Ectodermal cell (in vitro differentiated cells): ENCODE data around the gene TTLL5.

Source experiments
- H3K27ac ChIP-seq: 2 replicates; pipeline ENCODE4 v1.7.0; 2013; ENCODE audit warnings: mild to moderate bottlenecking, low read depth, low read length; ENCODE audit not compliant: insufficient read depth, poor library complexity, severe bottlenecking
- H3K27me3 ChIP-seq: 2 replicates; pipeline ENCODE4 v1.7.0; 2013; ENCODE audit warnings: mild to moderate bottlenecking, low read length; ENCODE audit not compliant: insufficient read depth, control insufficient read depth, poor library complexity, severe bottlenecking
- H3K36me3 ChIP-seq: one replicate; pipeline ENCODE4 v1.7.0; 2013; ENCODE audit warnings: low read length; ENCODE audit not compliant: control insufficient read depth, insufficient read depth
- H3K4me1 ChIP-seq: one replicate; pipeline ENCODE4 v1.7.0; 2013; ENCODE audit warnings: low read length; ENCODE audit not compliant: control insufficient read depth, insufficient read depth
- H3K4me3 ChIP-seq: 2 replicates; pipeline ENCODE4 v1.7.0; 2013; ENCODE audit warnings: low read depth, low read length, control low read depth; ENCODE audit not compliant: insufficient read depth
- H3K9me3 ChIP-seq: 2 replicates; pipeline ENCODE4 v1.7.0; 2013; ENCODE audit warnings: mild to moderate bottlenecking, low read length, moderate library complexity; ENCODE audit not compliant: control insufficient read depth
- WGBS, 2 experiments: methylation state at CpG; one replicate each; pipeline ENCODE4 v1.1.7; 2013; ENCODE audit warnings: missing lambda C conversion rate in 2 of 2; 5-methylcytosine and 5-hydroxymethylcytosine counted together

TTLL5 gene

DNA sequence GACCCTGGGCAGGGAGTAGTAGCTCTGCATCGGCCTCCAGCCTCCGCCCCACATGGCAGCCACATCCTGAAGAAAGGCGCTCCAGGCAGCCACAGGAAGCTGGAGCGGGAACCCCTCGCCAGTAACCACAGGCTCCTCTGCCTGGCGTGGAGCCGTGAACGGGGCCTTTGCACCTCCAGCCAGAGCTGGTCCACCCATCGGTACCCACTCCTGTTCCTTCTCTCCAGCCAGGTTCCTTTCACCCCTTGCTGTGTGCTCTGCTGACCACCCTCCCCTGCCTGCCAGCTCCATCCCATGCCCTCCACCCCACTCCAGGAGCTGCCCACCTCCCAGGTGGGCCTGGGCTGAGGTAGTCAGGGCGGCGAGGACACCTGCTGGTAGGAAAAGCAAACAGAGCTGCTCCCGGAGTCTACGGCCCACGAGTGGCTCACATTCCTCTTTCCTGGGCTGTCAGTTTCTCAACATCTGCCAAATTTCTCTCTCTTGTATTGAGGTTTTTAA lies 318.1 kb downstream of the TTLL5 start:
- H3K27me3 ChIP-seq = peaks cover 39% of the 10 kb centered on the region
- H3K9me3 ChIP-seq = no peaks in the 10 kb centered on the region
- 77 to 80% methylated on average over 14 of the region's 14 CpGs for WGBS, 2 experiments
- no peak overlapping the region for H3K4me3 ChIP-seq
- H3K4me1 ChIP-seq = peaks cover 9% of the 10 kb centered on the region
- H3K36me3 ChIP-seq = no peaks in the 10 kb centered on the region
- no peak overlapping the region for H3K27ac ChIP-seq

GRCh38 chr14:75979648-75980565 lies 318.9 kb downstream of the TTLL5 start:
- H3K4me1 ChIP-seq = peaks cover 9% of the 10 kb centered on the region
- peaks cover 46% of the 10 kb centered on the region for H3K27me3 ChIP-seq
- no peaks in the 10 kb centered on the region for H3K36me3 ChIP-seq
- H3K4me3 ChIP-seq = no peak overlapping the region
- H3K27ac ChIP-seq = no peak overlapping the region
- no peaks in the 10 kb centered on the region for H3K9me3 ChIP-seq
- 88 to 90% methylated on average over 27 of the region's 27 CpGs for WGBS, 2 experiments

DNA sequence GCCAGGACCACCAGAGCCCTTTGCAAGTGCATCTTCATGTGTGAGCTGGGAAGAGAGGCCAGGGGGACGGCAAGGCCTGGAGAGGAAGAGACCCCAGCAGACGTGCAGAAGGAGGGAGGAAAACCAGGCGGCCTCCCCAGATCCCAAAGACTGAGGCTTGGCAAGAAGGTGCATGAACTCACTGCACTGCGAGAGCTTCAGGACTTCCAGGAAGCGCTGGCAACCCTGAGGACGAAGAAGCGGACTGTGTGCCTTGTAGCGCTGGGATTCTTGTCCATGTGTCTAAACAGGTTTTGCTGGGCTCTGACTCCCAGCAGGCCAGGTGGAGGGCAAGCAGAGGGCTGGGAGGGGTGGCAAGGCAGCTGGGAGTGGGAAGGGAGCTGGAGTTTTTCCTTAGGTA lies 319.8 kb downstream of the TTLL5 start:
- H3K27ac ChIP-seq = no peak overlapping the region
- H3K36me3 ChIP-seq = no peaks in the 10 kb centered on the region
- peaks cover 9% of the 10 kb centered on the region for H3K4me1 ChIP-seq
- H3K27me3 ChIP-seq = peaks cover 50% of the 10 kb centered on the region
- H3K9me3 ChIP-seq = no peaks in the 10 kb centered on the region
- H3K4me3 ChIP-seq = no peak overlapping the region
- 86 to 87% methylated on average over 8 of the region's 8 CpGs for WGBS, 2 experiments

- Histone ChIP-seq H3K27ac (no peak within 1 kb of the TSS), H3K27me3 (peaks cover 50% of the 10 kb centered on the region), H3K4me1 (peaks cover 14% of the 10 kb centered on the region), H3K36me3 (no peaks in the 10 kb centered on the region), H3K4me3 (peak within 1 kb of the TSS; percentile 73), H3K9me3 (no peaks in the 10 kb centered on the region)
- WGBS, 2 experiments = 1 to 2% methylated on average over 24 to 26 of the region's 26 CpGs
These were observed 320.6 kb downstream of the TTLL5 start, which contains the start of gene TGFB3 for GRCh38 chr14:75981426-75982265. TSS of gene TGFB3 (minus strand) at chr14:75981995. CDS start at chr14:75980893, 1,102 bp downstream.

DNA sequence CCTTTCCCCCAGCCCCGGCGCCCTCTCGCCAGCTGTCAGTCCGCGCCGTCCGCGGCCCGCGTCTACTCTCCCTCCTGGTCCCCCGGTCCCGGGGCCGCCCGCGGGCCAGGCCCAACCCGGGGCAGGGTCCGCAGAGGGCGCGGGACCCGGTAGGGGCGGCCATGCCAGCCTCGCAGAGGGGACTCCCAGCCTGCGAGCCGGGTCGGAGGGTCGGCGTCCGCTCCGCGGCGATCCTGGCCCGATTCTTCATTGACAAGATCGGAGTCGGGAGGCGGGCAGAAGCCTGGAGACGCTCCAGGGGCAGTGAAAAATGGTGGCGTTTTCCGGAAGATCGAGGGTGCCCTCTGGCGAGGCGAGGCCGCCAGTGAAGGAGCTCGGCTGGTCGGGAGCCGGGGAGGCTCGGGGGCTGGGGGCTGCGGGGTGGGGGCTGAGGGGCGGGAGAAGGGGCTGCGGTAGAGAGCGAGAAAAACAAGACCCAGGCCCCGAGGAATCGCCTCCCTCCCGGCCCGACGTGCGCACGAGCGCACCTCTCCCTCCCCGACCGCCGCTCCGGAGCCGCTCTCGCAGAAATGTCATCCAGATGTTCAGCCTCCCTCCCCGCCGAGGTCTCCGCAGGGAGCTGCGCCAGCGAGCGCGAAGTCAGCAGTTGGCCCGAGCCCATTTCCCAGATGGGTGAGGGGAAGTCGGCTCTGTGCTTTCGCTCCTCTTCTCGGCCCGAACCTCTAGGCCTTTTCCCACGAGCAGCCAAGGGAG lies 321.4 kb downstream of the TTLL5 start:
- WGBS, 2 experiments = 1% methylated on average over 77 of the region's 77 CpGs
- Histone ChIP-seq H3K27ac (no peak overlapping the region), H3K27me3 (peaks cover 50% of the 10 kb centered on the region), H3K4me1 (peaks cover 15% of the 10 kb centered on the region), H3K36me3 (no peaks in the 10 kb centered on the region), H3K9me3 (no peaks in the 10 kb centered on the region), H3K4me3 (peak overlapping the region; percentile 73)

DNA sequence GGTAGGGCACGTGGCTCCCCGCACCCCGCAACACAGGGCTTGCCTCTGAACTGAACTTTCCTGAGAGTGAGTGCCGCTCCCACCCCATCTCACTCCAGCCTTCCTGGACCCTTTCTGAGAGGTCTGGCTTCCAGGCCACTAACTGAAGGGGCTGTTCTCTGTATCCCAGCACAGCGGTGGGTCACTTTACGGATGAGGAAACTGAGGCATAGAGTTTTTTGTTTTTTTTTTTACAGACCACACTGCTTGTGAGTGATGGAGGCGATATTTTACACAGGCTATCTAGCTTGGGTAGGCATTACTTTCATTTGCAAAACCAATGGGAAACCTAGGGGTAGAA lies 321.9 kb downstream of the TTLL5 start:
- Histone ChIP-seq H3K9me3 (no peaks in the 10 kb centered on the region), H3K36me3 (no peaks in the 10 kb centered on the region), H3K27ac (no peak overlapping the region), H3K4me1 (peaks cover 15% of the 10 kb centered on the region), H3K4me3 (peak overlapping the region; percentile 43), H3K27me3 (peaks cover 50% of the 10 kb centered on the region)
- WGBS, 2 experiments = 30% methylated on average over 7 of the region's 7 CpGs

GRCh38 chr14:75984674-75985073 lies 323.6 kb downstream of the TTLL5 start:
- Histone ChIP-seq H3K4me3 (no peak overlapping the region), H3K27ac (no peak overlapping the region), H3K36me3 (no peaks in the 10 kb centered on the region), H3K9me3 (no peaks in the 10 kb centered on the region), H3K4me1 (peaks cover 15% of the 10 kb centered on the region), H3K27me3 (peaks cover 50% of the 10 kb centered on the region)
- WGBS, 2 experiments = 92 to 95% methylated on average over 2 of the region's 2 CpGs

DNA sequence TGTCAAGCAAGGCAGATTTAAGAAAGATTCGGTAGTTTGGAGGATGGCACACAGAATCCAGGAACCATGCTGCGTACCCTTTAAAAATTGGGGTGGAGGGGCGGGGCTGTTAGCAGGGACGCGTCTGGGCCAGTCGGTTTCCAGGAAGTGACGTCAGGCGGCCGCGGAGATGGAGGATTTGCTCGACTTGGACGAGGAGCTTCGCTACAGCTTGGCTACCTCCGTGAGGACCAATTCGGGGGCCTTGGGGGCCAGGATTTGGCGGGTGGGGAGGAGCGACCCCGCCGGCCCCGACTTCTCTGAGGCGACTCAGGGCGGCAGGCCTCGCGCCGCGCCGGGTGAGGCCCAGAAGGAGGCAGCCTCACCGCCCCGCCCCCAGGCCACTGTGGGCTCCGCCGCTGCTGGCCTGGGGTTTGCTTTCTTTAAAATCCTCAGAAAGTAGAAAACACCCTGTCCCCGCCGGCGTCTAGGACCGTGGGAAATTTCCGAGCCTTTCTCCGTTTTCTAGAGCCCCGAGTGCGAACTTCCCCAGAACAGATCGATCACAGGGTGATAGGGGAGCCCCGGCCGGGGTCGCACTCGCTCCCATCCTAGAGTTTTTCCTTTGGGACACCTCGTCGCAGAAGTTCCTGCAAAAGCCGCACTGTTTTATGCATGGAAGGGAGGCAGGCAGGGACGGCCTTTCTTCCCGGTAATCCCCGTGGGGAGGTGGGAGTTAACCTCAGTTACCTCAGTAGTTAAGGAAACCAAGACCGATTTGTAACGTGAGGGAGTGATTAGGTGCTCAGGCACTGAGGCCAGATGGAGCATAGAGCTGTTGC lies 324.8 kb downstream of the TTLL5 start, which contains the start of gene IFT43:
IFT43 (plus strand) TSS at position 146 of the 821 bp plus-strand sequence; CDS start at position 170, 24 bp downstream.
- 0 to 1% methylated on average over 52 of the region's 52 CpGs for WGBS, 2 experiments
- Histone ChIP-seq H3K27me3 (peaks cover 41% of the 10 kb centered on the region), H3K27ac (no peak within 1 kb of the TSS), H3K4me3 (peak within 1 kb of the TSS; percentile 92), H3K9me3 (no peaks in the 10 kb centered on the region), H3K36me3 (peaks cover 3% of the 10 kb centered on the region), H3K4me1 (peaks cover 15% of the 10 kb centered on the region)

GRCh38 chr14:75986439-75986765 lies 325.4 kb downstream of the TTLL5 start:
- Histone ChIP-seq H3K27me3 (peaks cover 36% of the 10 kb centered on the region), H3K4me1 (peaks cover 11% of the 10 kb centered on the region), H3K4me3 (peak overlapping the region; percentile 92), H3K9me3 (no peaks in the 10 kb centered on the region), H3K27ac (no peak overlapping the region), H3K36me3 (peaks cover 5% of the 10 kb centered on the region)
- WGBS, 2 experiments = 50 to 57% methylated on average over 6 of the region's 6 CpGs
